GM13977 (cell line): Measurements from ENCODE around the gene PGBD5.
A peak's percentile ranks its signal among the peaks of the same experiment; 100 is the strongest.

Experiments used
- DNase-seq: peaks from one replicate; pipeline ENCODE4 v3.0.0; 2012; ENCODE audit warnings: low spot score
- CTCF ChIP-seq: IDR thresholded peaks from 2 replicates; pipeline ENCODE4 v1.5.1; 2012; ENCODE audit warnings: mild to moderate bottlenecking, control low read depth; ENCODE audit not compliant: insufficient read depth; ENCODE audit errors: extremely low read depth, missing control alignments
- in situ Hi-C: fragments of 300-500 bp; cut with MboI; formaldehyde crosslinking; loops from one replicate; pipeline ENCODE4 v1.12.0; 2022; ENCODE audit warnings: low sequenced_read_pairs, low pct_unique_long_range_greater_than_20kb, mixed read lengths, inconsistent platforms; ENCODE audit not compliant: unreplicated experiment

Gene PGBD5

DNA sequence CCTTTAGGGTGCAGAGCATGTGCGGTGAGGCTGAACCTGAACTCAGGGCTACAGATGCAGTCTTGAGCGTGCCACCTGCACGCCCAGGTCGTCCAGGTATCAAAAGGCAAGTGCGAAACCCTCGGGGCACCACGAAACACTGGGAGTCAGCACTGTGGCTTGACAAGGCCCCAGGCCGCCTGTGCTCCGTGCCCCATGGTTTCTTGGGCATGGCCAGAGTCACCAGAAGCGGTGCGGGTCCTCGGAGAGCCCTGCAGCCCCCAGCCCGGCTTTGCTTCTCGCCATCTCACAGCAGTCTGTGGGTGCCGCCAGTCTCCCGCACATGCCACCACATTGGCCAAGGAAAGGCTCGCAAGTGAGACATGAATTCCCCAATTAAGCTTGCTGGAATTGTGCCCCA, 117.3 kb downstream of the PGBD5 start:
- TF ChIP-seq CTCF: no peak
- in situ Hi-C loops: loop anchor here (25.0 kb wide), 2 partner anchors 647 to 1047 kb away; partner anchors contain the start of gene RAB4A
- DNase-seq: no peak

GRCh38 chr1:230308039-230308438, 118.1 kb downstream of the PGBD5 start:
- no peak for TF ChIP-seq CTCF
- in situ Hi-C loops: loop anchor here (25.0 kb wide), 2 partner anchors 646 to 1046 kb away; partner anchors contain the start of gene RAB4A
- DNase-seq: no peak

- in situ Hi-C loops: loop anchor here (25.0 kb wide), 2 partner anchors 645 to 1045 kb away; partner anchors contain the start of gene RAB4A
- TF ChIP-seq CTCF: no peak
- DNase-seq: no peak
These were observed 118.9 kb downstream of the PGBD5 start for GRCh38 chr1:230307213-230307612.

DNA sequence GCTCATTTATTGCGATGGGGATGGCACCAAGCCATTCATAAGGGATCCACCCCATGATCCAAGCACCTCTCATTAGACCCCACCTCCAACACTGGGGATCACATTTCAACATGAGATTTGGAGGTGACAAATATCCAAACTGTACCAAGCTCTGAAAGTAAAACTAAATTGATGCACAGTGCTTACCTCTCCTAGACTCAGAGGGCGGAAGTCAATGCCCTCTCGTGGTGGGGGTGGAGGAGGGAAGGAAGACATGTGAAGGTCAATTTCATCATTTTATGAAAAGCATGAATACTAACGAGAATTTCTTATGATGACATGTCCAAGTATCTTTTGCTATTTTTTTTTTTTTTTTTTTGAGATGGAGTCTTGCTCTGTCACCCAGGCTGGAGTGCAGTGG, 120.0 kb downstream of the PGBD5 start:
- no peak for DNase-seq
- in situ Hi-C loops: loop anchor here (25.0 kb wide), 2 partner anchors 644 to 1044 kb away; partner anchors contain the start of gene RAB4A
- peak; percentile 34 for TF ChIP-seq CTCF

DNA sequence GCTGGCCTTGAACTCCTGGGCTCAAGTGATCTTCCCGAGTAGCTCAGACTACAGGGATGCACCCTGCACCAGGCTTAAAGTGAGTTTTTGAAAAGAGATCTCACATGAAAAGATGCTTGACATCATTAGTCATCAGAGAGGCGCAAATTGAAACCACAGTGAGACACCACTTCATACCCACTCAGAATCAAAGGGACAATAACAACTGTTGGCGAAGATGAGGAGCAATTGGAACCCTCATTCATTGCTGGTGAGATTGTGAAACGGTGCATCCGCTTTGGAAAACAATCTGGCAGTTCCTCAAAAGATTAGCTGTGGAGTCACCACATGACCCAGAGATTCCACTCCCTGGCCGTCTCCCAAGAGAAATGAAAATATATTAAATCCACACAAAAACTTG, 122.3 kb downstream of the PGBD5 start:
- in situ Hi-C loops: loop anchor here (25.0 kb wide), 2 partner anchors 642 to 1042 kb away; partner anchors contain the start of gene RAB4A
- DNase-seq: no peak
- no peak for TF ChIP-seq CTCF

DNA sequence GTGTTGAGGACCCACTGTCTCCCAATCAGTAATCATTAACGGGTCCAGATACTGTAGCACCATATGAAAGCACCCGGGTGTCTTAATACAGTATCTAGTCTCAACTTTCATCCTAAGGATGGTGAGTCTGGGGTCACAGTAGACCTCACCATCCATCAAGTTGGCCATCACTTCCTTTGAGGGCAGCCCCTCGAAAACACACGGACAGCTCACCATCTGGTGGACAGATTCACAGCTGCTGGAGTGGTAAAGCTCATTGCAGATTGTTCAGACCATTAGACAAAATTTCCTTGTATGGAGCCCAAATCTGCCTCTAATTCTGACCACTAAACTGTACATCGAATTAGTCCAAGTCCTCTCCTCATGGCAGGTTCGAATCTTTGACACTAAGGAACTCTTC, 123.1 kb downstream of the PGBD5 start:
- in situ Hi-C loops: loop anchor here (25.0 kb wide), 2 partner anchors 641 to 1041 kb away; partner anchors contain the start of gene RAB4A
- TF ChIP-seq CTCF: peak; percentile 28
- DNase-seq: no peak
